HepG2 (cell line): ENCODE data around the gene PSMD9. TPM values are rescaled to one million over a fixed set of nuclear protein-coding genes. Genes with fewer than 3 reads are reported as not detected.
A peak's percentile ranks its signal among the peaks of the same experiment; 100 is the strongest.

Experiments used
- ARHGAP35 ChIP-seq: sonication (generic); formaldehyde crosslinking; IDR thresholded peaks from 2 replicates; pipeline ENCODE4 v1.9.0; 2022; ENCODE audit warnings: mild to moderate bottlenecking, inconsistent platforms, moderate library complexity, missing genetic modification reagents, borderline replicate concordance
- CBX2 ChIP-seq, 2 experiments: fragments of 200-600 bp in 1 of 2; sonication (generic); formaldehyde crosslinking in 1 of 2; IDR thresholded peaks; 2 replicates each; pipeline versions ENCODE4 v1.7.0 to v1.8.1; 2018 to 2022; ENCODE audit warnings: low read depth in 2 of 2, low read length in 1 of 2, mild to moderate bottlenecking in 1 of 2, missing genetic modification reagents in 1 of 2
- CEBPG ChIP-seq: IDR thresholded peaks from 2 replicates; pipeline ENCODE4 v1.6.1; 2016
- KMT2A ChIP-seq: sonication (generic); formaldehyde crosslinking; IDR thresholded peaks from 2 replicates; pipeline ENCODE4 v1.4.0; 2020; ENCODE audit warnings: missing genetic modification reagents
- MTA3 ChIP-seq: sonication (generic); formaldehyde crosslinking; IDR thresholded peaks from 2 replicates; pipeline ENCODE4 v1.4.0; 2020; ENCODE audit warnings: missing genetic modification reagents
- MYNN ChIP-seq: sonication (generic); formaldehyde crosslinking; IDR thresholded peaks from 2 replicates; pipeline ENCODE4 v1.4.0; 2020; ENCODE audit warnings: mild to moderate bottlenecking, low read depth, missing genetic modification reagents
- MZF1 ChIP-seq: sonication (generic); formaldehyde crosslinking; IDR thresholded peaks from 2 replicates; pipeline ENCODE4 v1.8.1; 2023; ENCODE audit warnings: mild to moderate bottlenecking, missing genetic modification reagents, borderline replicate concordance
- POLR2A ChIP-seq, 2 experiments: IDR thresholded peaks; 2 replicates each; pipeline ENCODE4 v1.6.1; 2011; ENCODE audit warnings: low read depth in 2 of 2, low read length in 2 of 2, mild to moderate bottlenecking in 1 of 2, moderate library complexity in 1 of 2; ENCODE audit not compliant: insufficient read depth in 1 of 2
- SP2 ChIP-seq: sonication (generic); formaldehyde crosslinking; IDR thresholded peaks from 2 replicates; pipeline ENCODE4 v1.5.1; 2020; ENCODE audit warnings: mild to moderate bottlenecking, missing genetic modification reagents
- SRSF9 ChIP-seq: fragments of 200-400 bp; formaldehyde crosslinking; IDR thresholded peaks from 2 replicates; pipeline ENCODE4 v1.6.1; 2018; ENCODE audit warnings: borderline replicate concordance, mild to moderate bottlenecking, low read depth, low read length; ENCODE audit not compliant: insufficient read depth, poor library complexity, severe bottlenecking
- TFE3 ChIP-seq: IDR thresholded peaks from 2 replicates; pipeline ENCODE4 v1.6.1; 2016
- U2AF2 ChIP-seq: fragments of 200-400 bp; formaldehyde crosslinking; IDR thresholded peaks from 2 replicates; pipeline ENCODE4 v1.6.1; 2017; ENCODE audit warnings: low read depth, mild to moderate bottlenecking, low read length
- USF2 ChIP-seq, 2 experiments: sonication (generic) in 1 of 2; formaldehyde crosslinking in 1 of 2; IDR thresholded peaks; 2 replicates each; pipeline versions ENCODE4 v1.5.1 to v1.6.1; 2011 to 2020; ENCODE audit warnings: borderline replicate concordance in 1 of 2, low read depth in 1 of 2, low read length in 1 of 2, mild to moderate bottlenecking in 1 of 2, missing genetic modification reagents in 1 of 2, moderate library complexity in 1 of 2
- XBP1 ChIP-seq: sonication (generic); formaldehyde crosslinking; IDR thresholded peaks from 2 replicates; pipeline ENCODE4 v1.5.0; 2020; ENCODE audit warnings: missing genetic modification reagents
- ZBTB7B ChIP-seq: sonication (generic); formaldehyde crosslinking; IDR thresholded peaks from 2 replicates; pipeline ENCODE4 v1.4.0; 2020; ENCODE audit warnings: missing genetic modification reagents
- ZHX1 ChIP-seq: sonication (generic); formaldehyde crosslinking; IDR thresholded peaks from 2 replicates; pipeline ENCODE4 v1.8.1; 2022; ENCODE audit warnings: low read depth, mild to moderate bottlenecking, missing genetic modification reagents
- ZNF12 ChIP-seq: sonication (generic); formaldehyde crosslinking; IDR thresholded peaks from 2 replicates; pipeline ENCODE4 v1.5.0; 2020; ENCODE audit warnings: missing genetic modification reagents
- ZNF292 ChIP-seq: sonication (generic); formaldehyde crosslinking; IDR thresholded peaks from 2 replicates; pipeline ENCODE4 v1.8.1; 2022; ENCODE audit warnings: mild to moderate bottlenecking, low read depth, missing genetic modification reagents, borderline replicate concordance
- ZNF782 ChIP-seq: sonication (generic); formaldehyde crosslinking; IDR thresholded peaks from 2 replicates; pipeline ENCODE4 v1.4.0; 2020; ENCODE audit warnings: missing genetic modification reagents, mild to moderate bottlenecking, borderline replicate concordance
- polyA plus RNA-seq, 8 experiments: library from polyadenylated mRNA; depleted of rRNA in 3 of 8; stranded (reverse) in 7 of 8; unstranded in 1 of 8; fragments of >200 nt; fragmentation: Illumina TruSeq in 4 of 8; extraction: Trizol in 4 of 8; gene quantifications; 2 replicates each; pipeline versions ENCODE4 v1.2.1 to v1.2.3, GENCODE V29; 2011 to 2016; ENCODE audit warnings: low read depth in 4 of 8, missing spikeins in 1 of 8, mixed read lengths in 1 of 8; ENCODE audit not compliant: insufficient read depth in 1 of 8
- total RNA-seq, 5 experiments: library from RNA; depleted of rRNA; stranded (reverse); fragments of >200 nt; fragmentation: Illumina TruSeq; extraction: Trizol; gene quantifications; 2 replicates each; pipeline ENCODE4 v1.2.3, GENCODE V29; 2016; ENCODE audit warnings: low read depth in 1 of 5

PSMD9 gene
- total and polyA plus RNA-seq, 2 of the 13 experiments (the other 11 are each of a cell fraction or from before 2014, with no cell fraction given), result 41.4 to 61.1 TPM

GRCh38 chr12:121857322-121858246, 31.0 kb upstream of the PSMD9 start (continued):
- TF ChIP-seq SP2 (CRISPR knock-in tag) (no peak), ZNF782 (CRISPR knock-in tag) (no peak; the same call in 1 of the 2 replicates), ZHX1 (CRISPR knock-in tag) (peak; percentile 89), TFE3 (CRISPR knock-in tag) (peak; percentile 67; the same call in 1 of the 2 replicates), CBX2 (IDR thresholded peaks at IDR 0.05; ENCODE audit: low read depth, low read length) (no peak), CBX2 (CRISPR knock-in tag; IDR thresholded peaks at IDR 0.05; ENCODE audit: low read depth) (no peak), MZF1 (CRISPR knock-in tag) (peak; percentile 27; the same call in 1 of the 2 replicates), USF2 (IDR thresholded peaks at IDR 0.05; ENCODE audit: low read depth, low read length) (no peak), USF2 (CRISPR knock-in tag; IDR thresholded peaks at IDR 0.05; ENCODE audit: borderline replicate concordance) (no peak), XBP1 (CRISPR knock-in tag) (no peak), CEBPG (CRISPR knock-in tag) (peak; percentile 79), POLR2A (IDR thresholded peaks at IDR 0.05; ENCODE audit: insufficient read depth in 1 of 2, low read depth in 2 of 2, low read length in 2 of 2) (peak in 1 of 2 experiments; percentile 62; a peak in 2 of 4 replicates), U2AF2 (no peak), ARHGAP35 (no peak), KMT2A (peak; percentile 73), ZNF292 (CRISPR knock-in tag) (peak; percentile 83; the same call in 1 of the 2 replicates), ZNF12 (CRISPR knock-in tag) (no peak), ZBTB7B (CRISPR knock-in tag) (peak; percentile 99), MYNN (CRISPR knock-in tag) (no peak), MTA3 (no peak), SRSF9 (no peak)
